Neuronal stem cell (in vitro differentiated cells): ENCODE results near the gene SLC25A33.
"Not testable (repeated sequence)": the region's sequence is repeated elsewhere in the genome, so short reads cannot be mapped to it uniquely, and the experiment has no call there.

ENCODE experiments used
- DNase-seq: peaks from one replicate; pipeline ENCODE4 v3.0.0-alpha.2; 2013; ENCODE audit warnings: low spot score
- H2AFZ ChIP-seq: one replicate; pipeline ENCODE4 v1.6.1; 2013; ENCODE audit warnings: mild to moderate bottlenecking, low read length, inconsistent platforms
- H2AK5ac ChIP-seq: 2 replicates; pipeline ENCODE4 v1.6.1; 2013; ENCODE audit warnings: low read depth, mild to moderate bottlenecking, inconsistent platforms, low read length, moderate library complexity, mixed read lengths
- H2BK120ac ChIP-seq: 2 replicates; pipeline ENCODE4 v1.6.1; 2013; ENCODE audit warnings: low read depth, mild to moderate bottlenecking, inconsistent platforms, low read length, moderate library complexity, mixed read lengths
- H2BK12ac ChIP-seq: one replicate; pipeline ENCODE4 v1.6.1; 2013; ENCODE audit warnings: low read length, inconsistent platforms
- H2BK15ac ChIP-seq: 2 replicates; pipeline ENCODE4 v1.6.1; 2013; ENCODE audit warnings: mild to moderate bottlenecking, low read length, inconsistent platforms, mixed read lengths
- H2BK5ac ChIP-seq: one replicate; pipeline ENCODE4 v1.6.1; 2013; ENCODE audit warnings: inconsistent platforms, mild to moderate bottlenecking, low read length, moderate library complexity
- H3K14ac ChIP-seq: one replicate; pipeline ENCODE4 v1.6.1; 2013; ENCODE audit warnings: low read length, inconsistent platforms
- H3K18ac ChIP-seq: 2 replicates; pipeline ENCODE4 v1.6.1; 2013; ENCODE audit warnings: low read length, inconsistent platforms
- H3K23ac ChIP-seq: 2 replicates; pipeline ENCODE4 v1.6.1; 2013; ENCODE audit warnings: low read depth, mild to moderate bottlenecking, mixed read lengths, low read length, inconsistent platforms; ENCODE audit not compliant: poor library complexity
- H3K27ac ChIP-seq: replicated peaks from 3 replicates; pipeline ENCODE4 v1.5.1; 2013; ENCODE audit warnings: low read length, inconsistent platforms
- H3K27me3 ChIP-seq, 3 experiments: 2 replicates each; pipeline ENCODE4 v1.6.1; 2013; ENCODE audit warnings: low read length in 3 of 3, mild to moderate bottlenecking in 2 of 3, inconsistent platforms in 1 of 3, low read depth in 1 of 3, mixed read lengths in 1 of 3, moderate library complexity in 1 of 3; ENCODE audit not compliant: control insufficient read depth in 3 of 3, insufficient read depth in 3 of 3
- H3K36me3 ChIP-seq, 2 donors: replicated peaks in 1 of 2; 2 replicates each; pipeline ENCODE4 v1.6.1; 2013; ENCODE audit warnings: low read length in 2 of 2; ENCODE audit not compliant: control insufficient read depth in 2 of 2, insufficient read depth in 2 of 2
- H3K4ac ChIP-seq: 2 replicates; pipeline ENCODE4 v1.6.1; 2013; ENCODE audit warnings: inconsistent platforms, mild to moderate bottlenecking, low read length, moderate library complexity
- H3K4me1 ChIP-seq, 2 donors: 1 replicate in 1 of 2; 2 replicates in 1 of 2; pipeline ENCODE4 v1.6.1; 2013; ENCODE audit warnings: low read length in 2 of 2, low read depth in 1 of 2; ENCODE audit not compliant: control insufficient read depth in 2 of 2, insufficient read depth in 1 of 2
- H3K4me2 ChIP-seq: one replicate; pipeline ENCODE4 v1.6.1; 2013; ENCODE audit warnings: mild to moderate bottlenecking, low read length, inconsistent platforms; ENCODE audit not compliant: insufficient read depth, poor library complexity, severe bottlenecking
- H3K4me3 ChIP-seq, 2 donors: 2 replicates each; pipeline ENCODE4 v1.5.1; 2013; ENCODE audit warnings: low read length in 2 of 2, mild to moderate bottlenecking in 2 of 2, inconsistent platforms in 1 of 2, moderate library complexity in 1 of 2
- H3K79me1 ChIP-seq: one replicate; pipeline ENCODE4 v1.6.1; 2013; ENCODE audit warnings: low read depth, mild to moderate bottlenecking, inconsistent platforms, low read length, moderate library complexity
- H3K9ac ChIP-seq: one replicate; pipeline ENCODE4 v1.6.1; 2013; ENCODE audit warnings: mild to moderate bottlenecking, low read depth, low read length, inconsistent platforms; ENCODE audit not compliant: poor library complexity
- H3K9me3 ChIP-seq, 2 donors: replicated peaks in 1 of 2; 2 replicates each; pipeline versions ENCODE3 to v1.6.1; 2013; ENCODE audit warnings: low read length in 2 of 2, mild to moderate bottlenecking in 2 of 2, inconsistent platforms in 1 of 2, low read depth in 1 of 2, mixed read lengths in 1 of 2, moderate library complexity in 1 of 2; ENCODE audit not compliant: control insufficient read depth in 2 of 2, insufficient read depth in 1 of 2
- H4K8ac ChIP-seq: one replicate; pipeline ENCODE4 v1.6.1; 2013; ENCODE audit warnings: low read depth, mild to moderate bottlenecking, inconsistent platforms, low read length, moderate library complexity
- H4K91ac ChIP-seq: one replicate; pipeline ENCODE4 v1.6.1; 2013; ENCODE audit warnings: low read length, low read depth, mild to moderate bottlenecking, inconsistent platforms; ENCODE audit not compliant: poor library complexity
- WGBS, 2 donors: extraction: QIAGEN DNeasy Blood & Tissue Kit; methylation state at CpG; one replicate each; pipeline ENCODE4 v1.1.7; 2013; ENCODE audit warnings: missing lambda C conversion rate in 2 of 2, mixed read lengths in 1 of 2; ENCODE audit not compliant: insufficient read length in 2 of 2, insufficient replicate concordance in 1 of 2; ENCODE audit errors: extremely low coverage in 2 of 2; 5-methylcytosine and 5-hydroxymethylcytosine counted together

Gene SLC25A33

GRCh38 chr1:9625030-9625429, 85.8 kb downstream of the SLC25A33 start:
- not testable (repeated sequence) for H3K4me3 ChIP-seq, H3K36me3 ChIP-seq, H3K4me2 ChIP-seq, H3K14ac ChIP-seq, H2BK5ac ChIP-seq, H2BK120ac ChIP-seq, H2AK5ac ChIP-seq, H4K91ac ChIP-seq, H2BK15ac ChIP-seq, H3K23ac ChIP-seq, H3K4ac ChIP-seq, H3K18ac ChIP-seq, H4K8ac ChIP-seq, H3K9ac ChIP-seq, H3K27ac ChIP-seq, H3K4me1 ChIP-seq, H2AFZ ChIP-seq, H3K9me3 ChIP-seq, H2BK12ac ChIP-seq, H3K79me1 ChIP-seq, DNase-seq
- no CpG with 5 or more reads among the region's 3 CpGs for WGBS, 2 donors
- H3K27me3 ChIP-seq = peaks cover 0 to 19% (median 5%) of the 10 kb centered on the region in 3 experiments

- peaks cover 0 to 29% (median 5%) of the 10 kb centered on the region in 3 experiments for H3K27me3 ChIP-seq
- H4K8ac ChIP-seq = no peak overlapping the region
- no peak overlapping the region for H2BK120ac ChIP-seq
- H2BK5ac ChIP-seq = no peak overlapping the region
- H3K4me3 ChIP-seq = no peak overlapping the region
- H3K4me1 ChIP-seq = peaks cover 6 to 7% of the 10 kb centered on the region in 2 donors
- H3K23ac ChIP-seq = no peak overlapping the region
- H3K9me3 ChIP-seq = no peaks in the 10 kb centered on the region
- H2BK15ac ChIP-seq = peak overlapping the region; percentile 73
- no peak overlapping the region for H3K4ac ChIP-seq
- H4K91ac ChIP-seq = no peak overlapping the region
- no peak overlapping the region for H3K18ac ChIP-seq
- peak overlapping the region; percentile 4 for H2AK5ac ChIP-seq
- H3K27ac ChIP-seq = no peak overlapping the region
- H2BK12ac ChIP-seq = no peak overlapping the region
- DNase-seq = no peak
- no CpG with 5 or more reads among the region's 9 CpGs for WGBS, 2 donors
- H2AFZ ChIP-seq = no peak overlapping the region
- H3K14ac ChIP-seq = no peak overlapping the region
- H3K4me2 ChIP-seq = no peak overlapping the region
- no peak overlapping the region for H3K9ac ChIP-seq
- H3K36me3 ChIP-seq = no peaks in the 10 kb centered on the region
- peaks cover 2% of the 10 kb centered on the region for H3K79me1 ChIP-seq
Observed at GRCh38 chr1:9626201-9626608, 86.9 kb downstream of the SLC25A33 start.

DNA sequence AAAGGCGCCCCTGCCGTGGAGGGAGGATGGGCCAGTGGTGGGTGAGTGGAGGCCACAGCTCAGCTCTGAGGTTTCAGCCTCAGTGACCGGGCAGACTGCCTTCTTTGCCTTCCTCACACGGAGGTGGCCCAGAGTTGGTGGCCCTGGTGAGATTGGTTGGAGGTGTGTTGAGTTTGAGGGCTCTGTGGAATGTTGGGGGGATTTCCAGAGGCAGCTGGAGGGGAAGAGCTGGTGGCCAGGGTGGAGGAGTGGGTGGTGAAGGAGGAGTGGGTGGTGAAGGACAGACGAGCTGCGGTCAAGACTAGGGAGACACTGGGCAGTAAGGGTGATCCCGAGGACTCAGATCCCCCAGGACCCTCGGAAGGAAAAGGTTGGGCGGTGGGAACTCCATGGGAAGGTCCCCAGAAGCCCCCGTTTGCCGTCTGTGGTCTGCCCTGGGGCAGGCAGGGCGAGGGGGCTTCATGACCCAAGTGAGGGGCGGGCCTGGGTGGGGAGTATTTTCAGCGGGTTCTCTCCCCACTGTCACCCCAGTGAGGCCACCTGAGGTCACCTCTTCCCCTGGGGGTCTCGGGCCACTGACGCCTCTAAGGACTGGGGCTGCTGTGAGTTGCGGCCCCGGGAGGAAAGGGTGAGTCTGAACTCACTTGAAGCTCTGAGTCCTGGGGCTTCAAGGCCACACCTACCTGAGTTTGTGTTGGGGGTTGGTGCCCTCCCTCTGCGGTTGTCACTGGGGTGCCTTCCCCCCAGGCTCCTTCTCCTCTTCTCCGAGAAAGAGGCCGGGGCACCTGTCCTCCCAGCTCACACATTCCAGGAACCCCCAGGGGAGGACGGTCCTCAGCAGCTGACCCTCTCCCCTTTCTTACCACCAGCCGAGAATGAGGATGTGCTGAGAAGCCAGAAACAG, 89.5 kb downstream of the SLC25A33 start:
- no peak overlapping the region for H4K8ac ChIP-seq
- H3K9me3 ChIP-seq = no peaks in the 10 kb centered on the region
- no peak overlapping the region for H3K9ac ChIP-seq
- H3K4me1 ChIP-seq = peaks cover 6 to 7% of the 10 kb centered on the region in 2 donors
- H2BK12ac ChIP-seq = no peak overlapping the region
- H2BK15ac ChIP-seq = peak overlapping the region; percentile 78
- no peak overlapping the region for H3K27ac ChIP-seq
- no peak overlapping the region for H3K4me3 ChIP-seq
- no peak overlapping the region for H3K23ac ChIP-seq
- H3K14ac ChIP-seq = no peak overlapping the region
- peak overlapping the region; percentile 11 for H3K18ac ChIP-seq
- no CpG with 5 or more reads among the region's 23 CpGs for WGBS, 2 donors
- peak overlapping the region; percentile 53 for H2AK5ac ChIP-seq
- no peak overlapping the region for H3K4me2 ChIP-seq
- peak overlapping the region; percentile 53 for H2BK5ac ChIP-seq
- no peak overlapping the region for H3K4ac ChIP-seq
- no peak for DNase-seq
- H3K27me3 ChIP-seq = peaks cover 0 to 33% (median 5%) of the 10 kb centered on the region in 3 experiments
- H3K79me1 ChIP-seq = peaks cover 2% of the 10 kb centered on the region
- no peaks in the 10 kb centered on the region for H3K36me3 ChIP-seq
- H2BK120ac ChIP-seq = no peak overlapping the region
- H4K91ac ChIP-seq = no peak overlapping the region
- no peak overlapping the region for H2AFZ ChIP-seq

GRCh38 chr1:9629445-9630201, 90.4 kb downstream of the SLC25A33 start:
- Histone ChIP-seq H2AFZ (no peak overlapping the region), H3K14ac (no peak overlapping the region), H3K4me1 (peaks cover 6 to 7% of the 10 kb centered on the region in 2 donors), H3K79me1 (peaks cover 2% of the 10 kb centered on the region), H2BK15ac (peak overlapping the region; percentile 75), H3K27ac (no peak overlapping the region), H3K36me3 (no peaks in the 10 kb centered on the region), H3K4me2 (no peak overlapping the region), H3K9ac (no peak overlapping the region), H3K4me3 (no peak overlapping the region), H2BK120ac (no peak overlapping the region), H2BK5ac (no peak overlapping the region), H3K9me3 (peaks cover 0 to 2% of the 10 kb centered on the region in 2 donors), H4K91ac (no peak overlapping the region), H3K27me3 (peaks cover 0 to 33% (median 5%) of the 10 kb centered on the region in 3 experiments), H3K4ac (no peak overlapping the region), H3K23ac (no peak overlapping the region), H2AK5ac (peak overlapping the region; percentile 84), H3K18ac (peak overlapping the region; percentile 64), H2BK12ac (peak overlapping the region; percentile 22), H4K8ac (no peak overlapping the region)
- WGBS, 2 donors = no CpG with 5 or more reads among the region's 29 CpGs
- DNase-seq = no peak
